Measurements from ENCODE around the gene AUNIP.

AUNIP gene

DNA sequence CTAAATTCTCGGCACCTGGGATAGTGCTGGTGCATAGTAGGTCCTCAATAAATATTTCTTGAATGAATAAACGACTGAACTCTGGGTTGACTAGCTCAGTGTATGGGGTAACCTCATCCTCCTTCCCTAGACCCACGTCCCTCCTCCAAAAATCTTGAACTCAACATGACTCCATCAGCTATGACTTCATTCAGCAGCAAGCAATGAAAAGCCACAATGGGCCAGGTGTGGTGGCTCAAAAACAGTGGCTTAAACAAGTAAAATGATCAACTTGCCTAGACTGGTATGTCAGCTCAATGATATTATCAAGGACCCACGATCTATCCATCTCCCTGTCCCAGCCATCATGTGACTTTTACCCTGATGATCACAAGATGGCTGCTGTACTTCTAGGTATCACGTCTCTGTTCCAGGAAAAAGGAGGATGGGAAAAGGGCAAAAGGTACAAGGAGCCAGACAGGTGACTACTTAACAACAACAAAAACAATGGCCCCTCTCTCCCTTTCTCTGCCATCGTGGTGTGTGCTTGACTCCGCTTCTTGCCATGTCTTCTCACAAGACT is 29.2 kb upstream of the AUNIP start:
- DNase-seq: no peak

DNA sequence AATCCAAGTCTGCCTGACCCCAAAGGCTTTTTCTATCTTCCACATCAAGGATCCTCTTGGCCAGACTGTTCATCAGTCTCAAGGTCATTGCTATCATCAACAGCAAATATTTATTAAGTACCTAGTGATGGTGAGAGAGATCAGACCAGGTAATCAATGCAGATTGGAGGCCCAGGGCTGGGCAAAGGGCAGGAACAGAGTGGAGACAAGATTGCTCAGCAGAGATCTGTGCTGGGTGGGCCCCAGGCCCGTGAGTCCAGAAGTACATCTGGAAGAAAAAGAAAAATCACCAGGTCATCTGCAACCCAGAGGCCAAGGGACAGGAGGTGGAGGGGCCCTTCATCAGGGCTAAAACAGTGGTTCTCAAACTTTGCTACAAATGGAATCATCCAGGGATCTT is 26.3 kb upstream of the AUNIP start:
- DNase-seq: no peak

- no peak for DNase-seq
Measured at GRCh38 chr1:25881266-25881665, 22.0 kb upstream of the AUNIP start.

DNA sequence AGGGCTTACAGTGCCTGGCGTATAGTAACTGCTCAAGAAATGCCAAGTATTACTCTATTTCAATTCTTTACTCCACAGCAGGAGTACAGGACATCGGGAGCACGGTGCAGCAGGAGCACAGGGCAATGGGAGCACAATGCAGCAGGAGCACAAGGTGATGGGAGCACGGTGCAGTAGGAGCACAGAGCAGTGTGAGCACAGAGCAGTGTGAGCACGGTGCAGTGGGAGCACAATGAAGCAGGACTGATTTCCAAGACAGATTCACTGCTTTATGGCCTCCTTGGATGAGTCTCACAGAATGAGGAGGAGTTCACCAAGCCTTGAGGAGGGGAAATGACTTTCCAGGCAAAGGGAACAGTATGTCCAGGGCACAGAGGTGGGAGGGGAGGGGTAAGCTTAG is 21.3 kb upstream of the AUNIP start:
- DNase-seq: no peak

DNA sequence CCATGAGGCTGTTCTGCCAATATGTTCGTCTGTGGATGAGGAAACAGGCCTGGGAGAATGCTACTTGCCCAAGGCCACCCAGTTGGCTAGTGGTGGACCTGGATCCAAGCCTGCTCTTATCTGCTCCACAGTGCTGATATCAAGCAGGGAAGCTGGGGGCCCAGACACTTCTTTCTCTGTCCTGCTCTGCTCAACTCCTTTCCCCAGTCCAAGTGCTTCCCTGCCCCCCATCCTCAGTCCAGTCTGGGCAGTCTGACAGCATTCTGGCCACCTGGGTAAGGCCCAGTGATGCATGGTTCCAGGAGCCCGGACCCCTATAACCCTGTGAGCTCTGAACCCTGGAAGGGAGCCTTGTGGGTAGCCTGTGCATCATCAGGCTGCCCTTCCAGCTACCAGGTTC is 20.4 kb upstream of the AUNIP start:
- DNase-seq: no peak

DNA sequence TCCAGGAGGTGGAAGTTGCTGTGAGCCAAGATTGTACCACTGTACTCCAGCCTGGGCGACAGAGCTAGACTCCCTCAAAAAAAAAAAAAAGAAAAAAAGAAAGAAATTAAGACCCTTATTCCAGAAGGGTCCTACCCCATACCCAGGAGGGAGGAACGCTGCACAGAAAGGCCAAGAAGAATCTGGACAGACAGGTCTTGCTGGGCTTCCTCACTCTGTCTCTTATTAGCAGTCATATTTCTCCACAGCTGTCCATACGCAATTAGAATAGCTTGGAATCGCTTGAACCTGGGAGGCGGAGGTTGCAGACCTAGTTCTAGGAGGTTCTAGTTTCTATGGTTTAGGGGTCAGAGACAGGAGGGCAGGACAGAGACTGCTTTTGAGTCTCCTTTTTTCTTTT is 19.4 kb upstream of the AUNIP start:
- no peak for DNase-seq

- no peak for DNase-seq
Measured at GRCh38 chr1:25877155-25877554, 17.9 kb upstream of the AUNIP start.

GRCh38 chr1:25876693-25877077 is 17.4 kb upstream of the AUNIP start:
- no peak for DNase-seq

GRCh38 chr1:25875856-25876692 is 16.8 kb upstream of the AUNIP start:
- DNase-seq: no peak

DNA sequence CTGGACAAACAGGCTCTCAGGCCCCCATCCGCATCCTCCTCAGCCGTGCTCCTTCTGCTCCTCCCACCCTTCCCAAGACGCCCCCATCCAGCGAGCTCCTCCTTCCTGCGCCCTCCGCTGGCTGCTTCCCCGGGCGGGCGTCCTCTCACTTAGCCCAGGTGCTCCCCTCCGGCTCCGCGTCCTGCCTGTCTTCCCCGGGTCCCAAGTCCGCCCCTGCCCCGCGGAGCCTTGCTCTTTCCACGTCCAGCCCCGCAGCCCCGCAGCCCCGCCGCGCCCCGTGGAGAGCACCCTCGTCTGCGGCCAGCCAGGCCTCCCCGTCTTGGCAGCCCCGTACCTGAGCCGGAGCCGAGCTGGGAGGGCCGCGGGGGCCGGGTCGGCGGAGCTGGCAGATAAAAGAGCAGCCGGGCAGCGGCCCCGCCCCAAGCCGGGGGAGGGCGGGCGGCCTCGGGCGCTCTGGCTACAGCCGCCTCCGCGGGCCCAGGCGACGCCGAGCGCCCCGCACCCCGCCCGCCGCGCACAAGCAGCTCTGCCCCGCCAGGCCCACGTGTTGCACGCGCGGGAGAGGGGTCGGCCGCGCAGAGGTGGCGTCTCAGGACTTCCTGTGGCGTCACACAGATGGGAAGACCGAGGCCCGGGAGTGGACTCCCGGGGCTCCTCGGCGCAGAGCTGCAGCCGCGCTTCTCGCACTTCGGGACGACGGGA is 16.0 kb upstream of the AUNIP start, which contains the start of gene PAQR7:
PAQR7 (minus strand) TSS at position 555 of the 702 bp plus-strand sequence. CDS start 11,869 bp downstream, outside the sequence.
- DNase-seq: peak; percentile 82

- no peak for DNase-seq
Measured at GRCh38 chr1:25874635-25875153, 15.4 kb upstream of the AUNIP start.

DNA sequence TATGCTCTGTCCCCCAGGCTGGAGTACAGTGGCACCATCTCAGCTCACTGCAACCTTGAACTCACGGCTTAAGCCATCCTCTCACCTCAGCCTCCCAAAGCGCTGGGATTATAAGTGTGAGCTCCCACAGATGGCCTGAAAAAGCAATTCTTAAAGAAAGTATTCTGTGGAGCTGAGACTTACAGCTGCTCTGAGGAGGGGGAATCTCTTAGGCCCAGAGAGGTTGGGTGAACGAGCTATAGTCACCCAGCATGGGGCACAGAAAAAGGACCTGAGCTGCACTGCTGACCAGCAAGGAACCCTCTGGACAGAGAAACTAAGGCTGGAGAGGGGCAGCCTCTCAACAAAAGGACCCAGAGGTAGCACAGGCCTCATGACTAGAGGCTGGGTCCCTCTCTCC is 15.0 kb upstream of the AUNIP start:
- no peak for DNase-seq

DNA sequence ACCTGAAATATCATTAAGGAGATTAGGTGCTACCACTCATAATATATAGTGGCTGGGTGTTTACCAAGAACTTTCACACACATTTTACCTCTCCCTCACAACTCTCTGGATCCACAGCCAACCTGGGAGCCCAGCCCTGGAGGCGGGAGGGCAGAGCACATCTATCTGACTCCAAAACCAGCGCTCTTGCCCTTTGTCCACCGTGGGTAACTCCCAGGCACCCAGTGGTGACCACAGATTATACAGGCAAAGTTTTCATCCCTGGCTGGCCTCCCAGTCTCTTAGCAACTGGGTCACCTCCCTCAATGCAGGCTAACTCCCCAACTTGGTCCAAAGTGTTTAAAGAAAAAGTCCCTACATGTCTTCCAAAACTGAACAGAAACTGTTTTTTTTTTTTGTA is 13.9 kb upstream of the AUNIP start:
- peak; percentile 70 for DNase-seq

DNA sequence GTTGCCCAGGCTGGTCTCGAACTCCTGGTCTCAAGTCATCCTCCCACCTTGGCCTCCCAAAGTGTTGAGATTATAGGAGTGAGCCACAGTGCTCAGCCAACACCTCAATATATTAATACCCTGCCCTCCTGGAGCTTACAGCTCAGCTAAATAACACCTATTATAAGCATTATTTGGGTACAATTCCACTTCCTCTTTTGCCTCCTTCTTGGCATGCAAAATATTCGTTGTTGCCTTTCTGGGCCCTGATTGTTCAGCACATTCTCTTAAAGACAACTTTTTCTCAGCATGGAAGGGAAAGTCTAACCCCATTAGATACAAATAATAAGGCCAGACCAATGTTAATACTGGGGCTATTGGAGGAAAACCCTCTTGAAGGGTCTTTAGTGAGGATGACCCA is 13.5 kb upstream of the AUNIP start:
- peak; percentile 82 for DNase-seq

- no peak for DNase-seq
Measured at GRCh38 chr1:25871704-25872494, 12.6 kb upstream of the AUNIP start.

DNA sequence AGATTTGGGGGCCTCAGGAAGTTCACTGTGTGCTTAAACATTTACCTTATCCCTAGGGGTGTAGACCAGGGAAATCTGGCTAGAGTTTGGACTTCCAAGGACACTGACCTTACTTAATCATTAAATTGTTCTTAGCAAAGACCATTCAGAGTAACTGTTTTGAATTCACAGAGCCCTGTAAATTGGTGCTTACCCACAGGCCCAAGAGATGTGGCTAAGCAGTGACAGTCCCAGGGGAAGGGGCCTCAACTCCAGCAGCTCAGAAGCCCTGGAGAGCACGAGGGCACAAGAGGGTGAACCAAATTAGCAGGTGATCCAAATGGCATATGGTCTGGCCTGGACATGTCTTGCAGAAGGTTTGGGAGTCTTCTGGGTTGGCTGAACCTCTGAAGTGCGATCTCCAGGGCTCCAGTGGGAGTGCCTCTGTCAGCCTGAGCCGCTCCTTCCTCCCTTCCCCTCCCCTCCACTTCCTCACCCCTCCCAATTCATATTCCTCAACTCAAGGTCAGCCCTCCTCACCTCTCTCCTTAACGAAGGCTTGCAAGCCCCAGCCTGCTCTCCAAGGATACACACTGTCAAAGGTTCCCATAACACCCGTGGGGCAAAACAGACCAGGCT is 11.9 kb upstream of the AUNIP start:
- no peak for DNase-seq

- DNase-seq: no peak
Measured at GRCh38 chr1:25870614-25871013, 11.4 kb upstream of the AUNIP start.

DNA sequence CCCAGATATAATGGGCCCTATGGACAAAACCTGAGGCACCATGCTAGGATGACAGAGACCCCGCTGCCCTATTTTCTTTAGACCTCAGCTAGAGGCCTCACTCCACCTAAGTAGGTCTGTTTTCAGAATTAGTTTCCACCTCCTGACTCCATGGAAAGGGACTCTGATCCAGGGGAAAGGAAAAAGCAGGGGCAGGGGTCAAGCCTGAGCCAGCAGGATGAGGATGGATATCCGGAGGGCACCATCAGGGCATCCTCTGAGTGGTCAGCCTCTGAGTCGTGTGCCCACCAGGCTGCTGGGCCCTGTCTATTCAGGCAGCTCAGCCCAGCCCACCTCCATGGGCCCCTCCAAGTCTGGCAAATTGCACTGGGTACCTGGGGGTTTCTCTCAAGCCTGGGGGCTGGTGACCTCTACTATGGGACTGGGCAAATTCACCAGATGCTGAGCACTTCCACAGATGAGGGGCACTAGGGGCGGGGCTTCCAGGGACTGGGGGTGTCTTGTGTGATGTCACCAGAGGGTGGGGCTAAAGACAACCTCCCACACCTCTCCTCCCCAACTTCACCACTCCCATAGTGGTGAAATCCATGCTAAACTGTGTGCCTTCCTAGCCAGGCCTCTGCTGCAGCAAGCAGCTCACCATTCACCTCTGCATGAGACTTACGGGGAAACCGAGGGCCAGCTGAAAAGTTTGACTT is 10.8 kb upstream of the AUNIP start:
- no peak for DNase-seq

GRCh38 chr1:25867210-25867991 is 8.1 kb upstream of the AUNIP start:
- no peak for DNase-seq

- no peak for DNase-seq
Measured at GRCh38 chr1:25866288-25866687, 7.0 kb upstream of the AUNIP start.

DNA sequence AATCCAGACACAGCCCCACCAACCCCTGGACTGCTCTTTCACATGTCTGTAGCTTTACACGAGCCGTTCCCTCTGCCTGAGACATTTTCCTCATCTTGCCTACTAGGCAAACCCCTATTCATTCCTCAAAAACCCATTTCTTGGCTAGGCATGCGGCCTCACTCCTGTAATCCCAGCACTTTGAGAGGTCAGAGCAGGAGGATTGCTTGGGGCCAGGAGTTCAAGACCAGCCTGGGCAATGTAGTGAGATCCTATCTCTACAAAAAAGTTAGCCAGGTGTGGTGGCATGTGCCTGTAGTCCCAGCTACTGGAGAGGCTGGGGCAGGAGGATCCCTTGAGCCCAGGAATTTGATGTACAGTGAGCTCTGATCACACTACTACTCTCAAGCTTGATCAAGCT is 5.2 kb upstream of the AUNIP start:
- DNase-seq: no peak
